ENCODE measurements around the gene IFRD2. TPM values are rescaled to one million over a fixed set of nuclear protein-coding genes. Genes with fewer than 3 reads are reported as not detected.

IFRD2 gene
- total and polyA plus RNA-seq, 2 of the 13 experiments (the other 11 are each of a cell fraction or from before 2014, with no cell fraction given): 32.8 to 96.1 TPM

- no peak for TF ChIP-seq SETDB1 (CRISPR knock-in tag; IDR thresholded peaks at IDR 0.05; ENCODE audit: borderline replicate concordance)
- peak; percentile 79 for TF ChIP-seq CCDC6 (CRISPR knock-in tag; IDR thresholded peaks at IDR 0.05)
- TF ChIP-seq ZBTB4 (CRISPR knock-in tag; IDR thresholded peaks at IDR 0.05; ENCODE audit: borderline replicate concordance): no peak; the same call in 1 of the 2 replicates
- peak; percentile 67; the same call in 1 of the 2 replicates for TF ChIP-seq ZSCAN22 (CRISPR knock-in tag; IDR thresholded peaks at IDR 0.05)
- peak; percentile 42 for TF ChIP-seq ZNF564 (CRISPR knock-in tag; IDR thresholded peaks at IDR 0.05)
- TF ChIP-seq ZZZ3 (CRISPR knock-in tag; IDR thresholded peaks at IDR 0.05; ENCODE audit: borderline replicate concordance): no peak
- TF ChIP-seq, protein P1, sequence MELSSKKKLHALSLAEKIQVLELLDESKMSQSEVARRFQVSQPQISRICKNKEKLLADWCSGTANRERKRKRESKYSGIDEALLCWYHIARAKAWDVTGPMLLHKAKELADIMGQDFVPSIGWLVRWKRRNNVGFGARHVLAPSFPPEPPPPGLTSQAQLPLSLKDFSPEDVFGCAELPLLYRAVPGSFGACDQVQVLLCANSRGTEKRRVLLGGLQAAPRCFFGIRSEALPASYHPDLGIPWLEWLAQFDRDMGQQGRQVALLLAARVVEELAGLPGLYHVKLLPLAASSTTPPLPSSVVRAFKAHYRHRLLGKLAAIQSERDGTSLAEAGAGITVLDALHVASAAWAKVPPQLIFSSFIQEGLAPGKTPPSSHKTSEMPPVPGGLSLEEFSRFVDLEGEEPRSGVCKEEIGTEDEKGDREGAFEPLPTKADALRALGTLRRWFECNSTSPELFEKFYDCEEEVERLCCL (CRISPR knock-in tag; IDR thresholded peaks at IDR 0.05; ENCODE audit: borderline replicate concordance): peak; percentile 28; the same call in 1 of the 2 replicates
- TF ChIP-seq ZMYM4 (CRISPR knock-in tag; IDR thresholded peaks at IDR 0.05): peak; percentile 53; the same call in 1 of the 2 replicates
- TF ChIP-seq KDM1A (CRISPR knock-in tag; IDR thresholded peaks at IDR 0.05): peak; percentile 30; the same call in 1 of the 2 replicates
- no peak for TF ChIP-seq CBX2 (IDR thresholded peaks at IDR 0.05; ENCODE audit: low read depth, low read length)
- no peak for TF ChIP-seq CBX2 (CRISPR knock-in tag; IDR thresholded peaks at IDR 0.05; ENCODE audit: low read depth)
- TF ChIP-seq, protein P2, sequence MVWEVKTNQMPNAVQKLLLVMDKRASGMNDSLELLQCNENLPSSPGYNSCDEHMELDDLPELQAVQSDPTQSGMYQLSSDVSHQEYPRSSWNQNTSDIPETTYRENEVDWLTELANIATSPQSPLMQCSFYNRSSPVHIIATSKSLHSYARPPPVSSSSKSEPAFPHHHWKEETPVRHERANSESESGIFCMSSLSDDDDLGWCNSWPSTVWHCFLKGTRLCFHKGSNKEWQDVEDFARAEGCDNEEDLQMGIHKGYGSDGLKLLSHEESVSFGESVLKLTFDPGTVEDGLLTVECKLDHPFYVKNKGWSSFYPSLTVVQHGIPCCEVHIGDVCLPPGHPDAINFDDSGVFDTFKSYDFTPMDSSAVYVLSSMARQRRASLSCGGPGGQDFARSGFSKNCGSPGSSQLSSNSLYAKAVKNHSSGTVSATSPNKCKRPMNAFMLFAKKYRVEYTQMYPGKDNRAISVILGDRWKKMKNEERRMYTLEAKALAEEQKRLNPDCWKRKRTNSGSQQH (CRISPR knock-in tag; IDR thresholded peaks at IDR 0.05; ENCODE audit: low read depth): peak; percentile 49
- no peak for TF ChIP-seq ZNF562 (CRISPR knock-in tag; IDR thresholded peaks at IDR 0.05; ENCODE audit: borderline replicate concordance)
- peak; percentile 75 for TF ChIP-seq TARDBP (CRISPR knock-in tag; IDR thresholded peaks at IDR 0.05)
- TF ChIP-seq, protein P3, sequence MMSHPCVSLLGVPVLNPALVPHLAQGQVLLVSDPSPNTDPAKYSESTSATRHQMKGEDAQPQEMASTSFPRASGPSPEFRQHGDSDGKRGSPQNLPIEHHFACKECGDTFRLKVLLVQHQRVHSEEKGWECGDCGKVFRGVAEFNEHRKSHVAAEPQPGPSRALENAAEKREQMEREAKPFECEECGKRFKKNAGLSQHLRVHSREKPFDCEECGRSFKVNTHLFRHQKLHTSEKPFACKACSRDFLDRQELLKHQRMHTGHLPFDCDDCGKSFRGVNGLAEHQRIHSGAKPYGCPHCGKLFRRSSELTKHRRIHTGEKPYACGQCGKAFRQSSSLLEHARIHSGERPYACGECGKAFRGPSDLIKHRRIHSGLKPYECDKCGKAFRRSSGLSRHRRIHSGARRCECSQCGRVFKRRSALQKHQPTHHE (CRISPR knock-in tag; IDR thresholded peaks at IDR 0.05; ENCODE audit: borderline replicate concordance): peak; percentile 71; the same call in 1 of the 2 replicates
- TF ChIP-seq KDM5A (IDR thresholded peaks at IDR 0.05; ENCODE audit: borderline replicate concordance, low read length): peak; percentile 20; the same call in 1 of the 2 replicates
- 0 out of 2 replicates have a peak, but pooled peaks have one; percentile 24 for TF ChIP-seq ARNT2 (CRISPR knock-in tag; IDR thresholded peaks at IDR 0.05; ENCODE audit: low read depth)
- TF ChIP-seq ZIK1 (CRISPR knock-in tag; IDR thresholded peaks at IDR 0.05; ENCODE audit: borderline replicate concordance, low read depth): no peak
- 0 out of 2 replicates have a peak, but pooled peaks have one; percentile 76 for TF ChIP-seq ZNF569 (CRISPR knock-in tag; IDR thresholded peaks at IDR 0.05; ENCODE audit: borderline replicate concordance)
- TF ChIP-seq ZNF180 (CRISPR knock-in tag; IDR thresholded peaks at IDR 0.05; ENCODE audit: borderline replicate concordance, low read depth): no peak
- peak; percentile 85 for TF ChIP-seq PITX1 (CRISPR knock-in tag; IDR thresholded peaks at IDR 0.05)
- peak; percentile 99 for TF ChIP-seq POLR2G (IDR thresholded peaks at IDR 0.05; ENCODE audit: low read depth, low read length)
These were observed 11.0 kb upstream of the IFRD2 start, which contains the start of gene HYAL1 (continued) for GRCh38 chr3:50303013-50303815.

All from HepG2 (cell line).